HG03432 (cell line): ENCODE results near the gene SF3B3.
A peak's percentile ranks its signal among the peaks of the same experiment; 100 is the strongest.

Source experiments
- ATAC-seq: cut with Tn5 transposase; IDR thresholded peaks from one replicate; pipeline ENCODE4 v1.9.1; 2021; ENCODE audit warnings: mild to moderate bottlenecking, moderate library complexity; ENCODE audit not compliant: unreplicated experiment

Gene SF3B3

GRCh38 chr16:70523743-70524398, at the start of gene SF3B3:
Gene SF3B3, plus strand, starts transcription at chr16:70523816. Its CDS starts 2,841 bp downstream, at chr16:70526657.
- ATAC-seq = peak; percentile 61

GRCh38 chr16:70474320-70475053, 49.1 kb upstream of the SF3B3 start:
- ATAC-seq = no peak

GRCh38 chr16:70475054-70475871, 48.4 kb upstream of the SF3B3 start:
- no peak for ATAC-seq

GRCh38 chr16:70476272-70477020, 47.2 kb upstream of the SF3B3 start:
- ATAC-seq = peak; percentile 89

- ATAC-seq = no peak
These were observed 45.4 kb upstream of the SF3B3 start for GRCh38 chr16:70478169-70478568.

GRCh38 chr16:70478912-70479341, 44.7 kb upstream of the SF3B3 start:
- no peak for ATAC-seq

GRCh38 chr16:70480127-70481105, 43.2 kb upstream of the SF3B3 start:
- no peak for ATAC-seq

- ATAC-seq = no peak
These were observed 41.6 kb upstream of the SF3B3 start for GRCh38 chr16:70481929-70482536.

- ATAC-seq = no peak
These were observed 41.0 kb upstream of the SF3B3 start for GRCh38 chr16:70482624-70483023.

GRCh38 chr16:70483426-70483825, 40.2 kb upstream of the SF3B3 start:
- peak; percentile 64 for ATAC-seq

- no peak for ATAC-seq
These were observed 38.7 kb upstream of the SF3B3 start for GRCh38 chr16:70484867-70485266.

- ATAC-seq = no peak
These were observed 33.4 kb upstream of the SF3B3 start for GRCh38 chr16:70490261-70490660.

- no peak for ATAC-seq
These were observed 29.8 kb upstream of the SF3B3 start for GRCh38 chr16:70493802-70494201.

- no peak for ATAC-seq
These were observed 29.3 kb upstream of the SF3B3 start for GRCh38 chr16:70494202-70494770.

GRCh38 chr16:70494777-70495176, 28.8 kb upstream of the SF3B3 start:
- no peak for ATAC-seq

- ATAC-seq = no peak
These were observed 28.0 kb upstream of the SF3B3 start for GRCh38 chr16:70495425-70496182.

GRCh38 chr16:70496513-70496912, 27.1 kb upstream of the SF3B3 start:
- no peak for ATAC-seq

- no peak for ATAC-seq
These were observed 14.9 kb upstream of the SF3B3 start for GRCh38 chr16:70508752-70509151.
